SK-N-SH treated with all-trans-retinoic acid at 6 μM for 48 hours (cell line): ENCODE results near the gene SART1.

Experiments used
- ATAC-seq: fragments of 200-7000 bp; cut with Tn5 transposase; 3 replicates; pipeline ENCODE4 v1.9.1; 2020; ENCODE audit warnings: mild to moderate bottlenecking, moderate library complexity
- ARNTL ChIP-seq: fragments of 450-650 bp; formaldehyde crosslinking; IDR thresholded peaks from 2 replicates; pipeline ENCODE4 v1.5.0; 2020; ENCODE audit warnings: low read depth, mild to moderate bottlenecking, moderate library complexity, borderline replicate concordance
- CREB5 ChIP-seq: fragments of 250-450 bp; sonication (Bioruptor Pico); IDR thresholded peaks from 2 replicates; pipeline ENCODE4 v1.5.1; 2020; ENCODE audit warnings: low read depth, mild to moderate bottlenecking, moderate library complexity
- CSDC2 ChIP-seq: fragments of 250-450 bp; sonication (Bioruptor Pico); IDR thresholded peaks from 2 replicates; pipeline ENCODE4 v1.5.0; 2020; ENCODE audit warnings: mild to moderate bottlenecking, moderate library complexity
- CSRNP3 ChIP-seq: fragments of 250-450 bp; sonication (Bioruptor Pico); IDR thresholded peaks from 2 replicates; pipeline ENCODE4 v1.5.1; 2021; ENCODE audit warnings: mild to moderate bottlenecking, moderate library complexity
- ESRRG ChIP-seq: fragments of 250-450 bp; sonication (Bioruptor Pico); IDR thresholded peaks from 2 replicates; pipeline ENCODE4 v1.6.1; 2021; ENCODE audit warnings: mild to moderate bottlenecking
- GLIS3 ChIP-seq: fragments of 250-450 bp; sonication (Bioruptor Pico); IDR thresholded peaks from 2 replicates; pipeline ENCODE4 v1.5.0; 2020; ENCODE audit warnings: mild to moderate bottlenecking, moderate library complexity
- OSR1 ChIP-seq: fragments of 250-450 bp; sonication (Bioruptor Pico); IDR thresholded peaks from 2 replicates; pipeline ENCODE4 v1.8.0; 2022; ENCODE audit warnings: moderate library complexity, mild to moderate bottlenecking, inconsistent platforms
- PATZ1 ChIP-seq: fragments of 250-450 bp; sonication (Bioruptor Pico); IDR thresholded peaks from 2 replicates; pipeline ENCODE4 v1.8.0; 2020; ENCODE audit warnings: mild to moderate bottlenecking, moderate library complexity, borderline replicate concordance
- POU6F1 ChIP-seq: fragments of 250-450 bp; sonication (Bioruptor Pico); IDR thresholded peaks from 2 replicates; pipeline ENCODE4 v1.8.0; 2021; ENCODE audit warnings: low read depth, mild to moderate bottlenecking, moderate library complexity, borderline replicate concordance
- RARB ChIP-seq: fragments of 250-450 bp; sonication (Bioruptor Pico); IDR thresholded peaks from 2 replicates; pipeline ENCODE4 v1.8.0; 2021; ENCODE audit warnings: mild to moderate bottlenecking, moderate library complexity
- SNAI2 ChIP-seq: fragments of 250-450 bp; sonication (Bioruptor Pico); IDR thresholded peaks from 2 replicates; pipeline ENCODE4 v1.5.0; 2020; ENCODE audit warnings: mild to moderate bottlenecking, moderate library complexity
- TCF4 ChIP-seq: fragments of 250-450 bp; sonication (Bioruptor Pico); IDR thresholded peaks from 2 replicates; pipeline ENCODE4 v1.8.0; 2021; ENCODE audit warnings: mild to moderate bottlenecking, moderate library complexity, borderline replicate concordance
- TOX ChIP-seq: fragments of 250-450 bp; sonication (Bioruptor Pico); IDR thresholded peaks from 2 replicates; pipeline ENCODE4 v1.8.0; 2021; ENCODE audit warnings: mild to moderate bottlenecking, moderate library complexity, borderline replicate concordance
- TSHZ2 ChIP-seq: fragments of 250-450 bp; sonication (Bioruptor Pico); IDR thresholded peaks from 2 replicates; pipeline ENCODE4 v1.5.0; 2020; ENCODE audit warnings: mild to moderate bottlenecking, moderate library complexity
- ZC3H10 ChIP-seq: fragments of 250-450 bp; sonication (Bioruptor Pico); IDR thresholded peaks from 2 replicates; pipeline ENCODE4 v1.5.1; 2021; ENCODE audit warnings: mild to moderate bottlenecking, moderate library complexity
- ZFP3 ChIP-seq: fragments of 250-450 bp; sonication (Bioruptor Pico); IDR thresholded peaks from 2 replicates; pipeline ENCODE4 v1.5.0; 2020; ENCODE audit warnings: mild to moderate bottlenecking, moderate library complexity
- ZFP30 ChIP-seq: fragments of 450-650 bp; formaldehyde crosslinking; IDR thresholded peaks from 2 replicates; pipeline ENCODE4 v1.5.0; 2022; ENCODE audit warnings: mild to moderate bottlenecking, moderate library complexity
- ZNF565 ChIP-seq: fragments of 450-650 bp; formaldehyde crosslinking; conservative IDR thresholded peaks from 2 replicates; pipeline ENCODE4 v1.5.0; 2020; ENCODE audit warnings: low read depth, mild to moderate bottlenecking, moderate library complexity
- ZNF70 ChIP-seq: fragments of 450-650 bp; formaldehyde crosslinking; IDR thresholded peaks from 2 replicates; pipeline ENCODE4 v1.5.0; 2020; ENCODE audit warnings: mild to moderate bottlenecking, moderate library complexity
- ZNF8 ChIP-seq: fragments of 450-650 bp; formaldehyde crosslinking; IDR thresholded peaks from 2 replicates; pipeline ENCODE4 v1.5.0; 2020; ENCODE audit warnings: mild to moderate bottlenecking, moderate library complexity

The SART1 gene

GRCh38 chr11:66017321-66017720 is 55.8 kb downstream of the SART1 start (continued):
- no peak for TF ChIP-seq GLIS3
- no peak for TF ChIP-seq SNAI2 (CRISPR knock-in tag)

- ATAC-seq, result no peak
- TF ChIP-seq SNAI2 (CRISPR knock-in tag) (no peak), CREB5 (CRISPR knock-in tag) (no peak), ESRRG (CRISPR knock-in tag) (no peak), TCF4 (CRISPR knock-in tag) (no peak)
These were observed 58.7 kb downstream of the SART1 start for GRCh38 chr11:66020212-66020611.

GRCh38 chr11:66020618-66021357 is 59.3 kb downstream of the SART1 start:
- peak; percentile 80 for ATAC-seq
- TF ChIP-seq TOX (CRISPR knock-in tag) (no peak), RARB (no peak), ZC3H10 (CRISPR knock-in tag) (no peak), PATZ1 (no peak), SNAI2 (CRISPR knock-in tag) (no peak), OSR1 (no peak), TSHZ2 (CRISPR knock-in tag) (no peak), ARNTL (CRISPR knock-in tag) (no peak), ZNF70 (CRISPR knock-in tag) (no peak), ZFP3 (CRISPR knock-in tag) (no peak), POU6F1 (no peak), CSRNP3 (CRISPR knock-in tag) (no peak), CREB5 (CRISPR knock-in tag) (no peak), ZNF8 (CRISPR knock-in tag) (no peak), TCF4 (CRISPR knock-in tag) (no peak), CSDC2 (CRISPR knock-in tag) (no peak), ZNF565 (CRISPR knock-in tag) (no peak), ZFP30 (CRISPR knock-in tag) (no peak)
